A549 (cell line): Measurements from ENCODE around the gene CYP24A1. TPM values are rescaled to one million over a fixed set of nuclear protein-coding genes. Genes with fewer than 3 reads are reported as not detected.

Source experiments
- ATAC-seq, 2 experiments: fragments of 200-7000 bp in 1 of 2; fragments of >200 bp in 1 of 2; cut with Nextera tagmentation in 1 of 2; cut with Tn5 transposase in 1 of 2; 3 replicates each; pipeline versions ENCODE4 v1.8.0 to v1.9.1; 2018 to 2020; ENCODE audit warnings: mild to moderate bottlenecking in 1 of 2, moderate library complexity in 1 of 2
- CTCF ChIA-PET: fragments of 300-600 bp; sonication (Branson Sonifier 250); formaldehyde crosslinking; extraction: SDS; loops from one replicate; lab custom pipeline; 2021; ENCODE audit warnings: antibody characterized with exemption, inconsistent platforms; lab: Yijun Ruan, JAX
- POLR2A ChIA-PET: fragments of 350-600 bp; formaldehyde crosslinking; extraction: SDS; loops from one replicate; lab custom pipeline; 2021; ENCODE audit warnings: antibody characterized with exemption, inconsistent platforms; lab: Yijun Ruan, JAX
- DNase-seq, 2 experiments: peaks; one replicate each; pipeline versions ENCODE4 v3.0.0 to v3.0.0-alpha.2; 2011 to 2016; ENCODE audit warnings: low read depth in 1 of 2, low spot score in 1 of 2
- FAIRE-seq: peaks from 2 replicates; lab custom pipeline; 2011; peaks lifted over from hg19 to GRCh38; lab: Jason Lieb, UNC
- H3K27ac ChIP-seq, 2 experiments: fragments of >200 bp; sonication (Bioruptor Twin); formaldehyde crosslinking; 3 replicates each; pipeline ENCODE4 v1.5.1; 2016 to 2017
- H3K4me1 ChIP-seq: fragments of >200 bp; sonication (Bioruptor Twin); formaldehyde crosslinking; 3 replicates; pipeline ENCODE4 v1.6.1; 2016
- H3K4me2 ChIP-seq: fragments of >200 bp; sonication (Bioruptor Twin); formaldehyde crosslinking; 3 replicates; pipeline ENCODE4 v1.6.1; 2016
- H3K4me3 ChIP-seq: fragments of >200 bp; sonication (Bioruptor Twin); formaldehyde crosslinking; 3 replicates; pipeline ENCODE4 v1.5.1; 2016
- H3K9me3 ChIP-seq: fragments of >200 bp; sonication (Bioruptor Twin); formaldehyde crosslinking; 3 replicates; pipeline ENCODE4 v1.6.1; 2016
- CBX2 ChIP-seq: fragments of 200-600 bp; sonication (generic); IDR thresholded peaks from 2 replicates; pipeline ENCODE4 v1.6.1; 2016; ENCODE audit warnings: low read depth, mild to moderate bottlenecking, borderline replicate concordance
- CBX8 ChIP-seq: fragments of 200-600 bp; sonication (generic); IDR thresholded peaks from 2 replicates; pipeline ENCODE4 v1.6.1; 2016
- CEBPB ChIP-seq, 2 experiments: fragments of >200 bp in 1 of 2; sonication (Bioruptor Twin) in 1 of 2; formaldehyde crosslinking in 1 of 2; IDR thresholded peaks; 2 replicates each; pipeline ENCODE4 v1.6.1; 2012 to 2016
- CHD4 ChIP-seq: fragments of 200-600 bp; sonication (generic); IDR thresholded peaks from 2 replicates; pipeline ENCODE4 v1.6.1; 2016; ENCODE audit warnings: antibody characterized with exemption, mild to moderate bottlenecking, borderline replicate concordance
- EHF ChIP-seq: fragments of 250-450 bp; sonication (Bioruptor Pico); IDR thresholded peaks from 2 replicates; pipeline ENCODE4 v1.5.0; 2020; ENCODE audit warnings: mild to moderate bottlenecking
- EHMT2 ChIP-seq: fragments of 200-600 bp; sonication (generic); IDR thresholded peaks from 2 replicates; pipeline ENCODE4 v1.6.1; 2016; ENCODE audit warnings: antibody characterized with exemption, low read depth, mild to moderate bottlenecking, moderate library complexity
- EP300 ChIP-seq, 2 experiments: fragments of >200 bp; sonication (Bioruptor Twin); formaldehyde crosslinking; IDR thresholded peaks; 2 replicates in 1 of 2; 3 replicates in 1 of 2; pipeline ENCODE4 v1.6.1; 2016 to 2017
- FOSB ChIP-seq: fragments of 250-450 bp; sonication (Bioruptor Pico); IDR thresholded peaks from 2 replicates; pipeline ENCODE4 v1.5.0; 2020; ENCODE audit warnings: mild to moderate bottlenecking, moderate library complexity
- FOSL2 ChIP-seq, 2 experiments: fragments of 450-650 bp in 1 of 2; fragments of >200 bp in 1 of 2; sonication (Bioruptor Twin) in 1 of 2; formaldehyde crosslinking; IDR thresholded peaks; 2 replicates each; pipeline versions ENCODE4 v1.5.0 to v1.6.1; 2016 to 2020; ENCODE audit warnings: mild to moderate bottlenecking in 1 of 2, moderate library complexity in 1 of 2
- HOXA7 ChIP-seq: fragments of 250-450 bp; sonication (Bioruptor Pico); IDR thresholded peaks from 2 replicates; pipeline ENCODE4 v1.5.0; 2020; ENCODE audit warnings: mild to moderate bottlenecking, moderate library complexity
- HOXB13 ChIP-seq: fragments of 250-450 bp; sonication (Bioruptor Pico); IDR thresholded peaks from 2 replicates; pipeline ENCODE4 v1.5.0; 2020; ENCODE audit warnings: low read depth, mild to moderate bottlenecking, moderate library complexity
- KDM1A ChIP-seq: fragments of 200-600 bp; sonication (generic); IDR thresholded peaks from 2 replicates; pipeline ENCODE4 v1.6.1; 2016; ENCODE audit warnings: low read depth, mild to moderate bottlenecking
- KDM5A ChIP-seq: fragments of 200-600 bp; sonication (generic); IDR thresholded peaks from 2 replicates; pipeline ENCODE4 v1.6.1; 2016; ENCODE audit warnings: antibody characterized with exemption, mild to moderate bottlenecking
- MAFK ChIP-seq: fragments of 450-650 bp; IDR thresholded peaks from 2 replicates; pipeline ENCODE4 v1.6.1; 2014; ENCODE audit not compliant: partially characterized antibody
- MAX ChIP-seq: IDR thresholded peaks from 2 replicates; pipeline ENCODE4 v1.6.1; 2012
- MYC ChIP-seq: IDR thresholded peaks from 2 replicates; pipeline ENCODE4 v1.6.1; 2012; ENCODE audit warnings: mild to moderate bottlenecking, inconsistent platforms, low read length, improper control_type of control experiment, borderline replicate concordance
- NFE2L2 ChIP-seq: fragments of 150-350 bp; conservative IDR thresholded peaks from 2 replicates; pipeline ENCODE4 v1.6.1; 2014; ENCODE audit warnings: low read length
- PBX3 ChIP-seq: IDR thresholded peaks from 2 replicates; pipeline ENCODE4 v1.6.1; 2012
- POLR2A ChIP-seq: IDR thresholded peaks from 2 replicates; pipeline ENCODE4 v1.6.1; 2012; ENCODE audit warnings: mild to moderate bottlenecking, low read length
- RAD21 ChIP-seq, 2 experiments: fragments of >200 bp in 1 of 2; sonication (Bioruptor Twin) in 1 of 2; formaldehyde crosslinking in 1 of 2; IDR thresholded peaks in 1 of 2; conservative IDR thresholded peaks in 1 of 2; 2 replicates in 1 of 2; 3 replicates in 1 of 2; pipeline ENCODE4 v1.6.1; 2012 to 2018; ENCODE audit warnings: inconsistent platforms in 1 of 2
- RFX5 ChIP-seq: fragments of 450-650 bp; IDR thresholded peaks from 2 replicates; pipeline ENCODE4 v1.7.1; 2014; ENCODE audit warnings: antibody characterized with exemption, mild to moderate bottlenecking, moderate library complexity
- ZC3H11A ChIP-seq: fragments of 450-650 bp; IDR thresholded peaks from 2 replicates; pipeline ENCODE4 v1.6.1; 2014; ENCODE audit warnings: antibody characterized with exemption, mild to moderate bottlenecking
- ZFP36 ChIP-seq: fragments of 450-650 bp; IDR thresholded peaks from 2 replicates; pipeline ENCODE4 v1.6.1; 2014; ENCODE audit warnings: borderline replicate concordance; ENCODE audit not compliant: partially characterized antibody
- ZNF302 ChIP-seq: fragments of 250-450 bp; sonication (Bioruptor Pico); IDR thresholded peaks from 2 replicates; pipeline ENCODE4 v1.9.0; 2021; ENCODE audit warnings: inconsistent platforms, mild to moderate bottlenecking, moderate library complexity
- WGBS: methylation state at CpG from one replicate; pipeline ENCODE4 v1.1.6; 2017; ENCODE audit errors: missing lambda C conversion rate; 5-methylcytosine and 5-hydroxymethylcytosine counted together
- polyA plus RNA-seq, 4 experiments: library from polyadenylated mRNA; depleted of rRNA in 3 of 4; stranded (reverse); fragments of >200 nt; fragmentation: RNase III in 1 of 4; extraction: RNeasy Plus Mini Kit Qiagen cat#74134 plus additional on column Dnase treatment in 1 of 4; gene quantifications; 2 replicates in 3 of 4; 3 replicates in 1 of 4; pipeline ENCODE4 v1.2.3, GENCODE V29; 2011 to 2017
- TF ChIP-seq, protein P1 (sequence below): fragments of 250-450 bp; sonication (Bioruptor Pico); IDR thresholded peaks from 2 replicates; pipeline ENCODE4 v1.5.0; 2020; ENCODE audit warnings: low read depth, mild to moderate bottlenecking, moderate library complexity
- TF ChIP-seq, protein P2 (sequence below): fragments of >200 bp; sonication (Bioruptor Twin); formaldehyde crosslinking; IDR thresholded peaks from 3 replicates; pipeline ENCODE4 v1.6.1; 2016
- TF ChIP-seq, protein P3 (sequence below): fragments of >200 bp; sonication (Bioruptor Twin); formaldehyde crosslinking; IDR thresholded peaks from 3 replicates; pipeline ENCODE4 v1.5.1; 2016
- TF ChIP-seq, protein P4 (sequence below): fragments of 450-650 bp; IDR thresholded peaks from 2 replicates; pipeline ENCODE4 v1.6.1; 2014; ENCODE audit warnings: antibody characterized with exemption

Gene CYP24A1
- polyA plus RNA-seq, 2 of the 4 experiments (the other 2 are of a cell fraction) = 722 to 1,617 TPM

DNA sequence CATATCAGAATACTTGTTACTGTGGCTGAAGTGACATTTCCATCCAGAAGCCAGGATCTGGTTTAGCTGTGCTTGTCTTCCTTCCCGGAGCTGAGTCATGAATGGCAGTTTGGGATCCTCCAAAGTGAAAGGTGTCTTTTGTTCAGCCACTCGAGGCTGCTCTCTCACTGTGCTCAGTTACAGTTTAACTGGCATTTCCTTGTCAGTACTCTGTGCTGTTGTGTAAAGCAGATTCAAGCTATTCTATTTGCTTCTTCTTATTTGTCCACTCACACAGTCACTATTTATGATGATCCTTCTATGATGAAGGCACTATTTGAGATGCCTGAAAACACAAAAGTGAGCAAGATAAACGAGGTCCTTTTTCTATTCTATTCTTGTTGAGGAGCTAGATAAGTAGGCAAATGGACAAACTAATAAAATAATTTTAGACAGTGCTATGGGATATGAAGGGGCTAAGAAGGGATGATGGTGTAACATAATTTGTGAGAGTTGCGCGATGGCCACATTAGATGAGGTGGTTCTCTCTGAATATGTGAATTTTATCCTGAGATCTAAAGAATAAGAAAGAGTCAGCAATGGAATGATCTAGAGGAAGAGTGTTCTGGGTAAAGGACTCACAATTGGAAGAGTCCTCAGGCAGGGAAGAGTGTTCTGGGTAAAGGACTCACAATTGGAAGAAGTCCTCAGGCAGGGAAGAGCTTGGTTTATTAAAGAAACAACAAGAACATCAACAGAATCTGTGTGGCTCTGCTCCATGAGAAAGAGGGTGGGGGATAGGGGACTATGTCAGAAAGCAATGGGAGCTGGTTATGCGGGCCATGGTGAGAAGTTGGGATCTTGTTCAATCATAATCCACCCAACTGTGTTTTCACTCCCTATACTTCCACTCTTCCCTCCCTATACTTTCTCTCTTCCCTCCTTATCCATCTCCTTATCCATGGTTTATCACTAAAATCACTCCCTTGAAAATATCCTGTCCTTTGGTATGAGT lies 40.1 kb downstream of the CYP24A1 start:
- WGBS = 43% methylated on average over 6 of the region's 6 CpGs
- H3K4me2 ChIP-seq = peak overlapping the region; percentile 55
- no peak for TF ChIP-seq ZFP36
- TF ChIP-seq CBX8 = no peak
- TF ChIP-seq, protein P1, sequence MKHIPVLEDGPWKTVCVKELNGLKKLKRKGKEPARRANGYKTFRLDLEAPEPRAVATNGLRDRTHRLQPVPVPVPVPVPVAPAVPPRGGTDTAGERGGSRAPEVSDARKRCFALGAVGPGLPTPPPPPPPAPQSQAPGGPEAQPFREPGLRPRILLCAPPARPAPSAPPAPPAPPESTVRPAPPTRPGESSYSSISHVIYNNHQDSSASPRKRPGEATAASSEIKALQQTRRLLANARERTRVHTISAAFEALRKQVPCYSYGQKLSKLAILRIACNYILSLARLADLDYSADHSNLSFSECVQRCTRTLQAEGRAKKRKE (CRISPR knock-in tag) = no peak; the same call in 1 of the 2 replicates
- no peak for TF ChIP-seq CBX2
- TF ChIP-seq PBX3 = no peak
- TF ChIP-seq, protein P2, sequence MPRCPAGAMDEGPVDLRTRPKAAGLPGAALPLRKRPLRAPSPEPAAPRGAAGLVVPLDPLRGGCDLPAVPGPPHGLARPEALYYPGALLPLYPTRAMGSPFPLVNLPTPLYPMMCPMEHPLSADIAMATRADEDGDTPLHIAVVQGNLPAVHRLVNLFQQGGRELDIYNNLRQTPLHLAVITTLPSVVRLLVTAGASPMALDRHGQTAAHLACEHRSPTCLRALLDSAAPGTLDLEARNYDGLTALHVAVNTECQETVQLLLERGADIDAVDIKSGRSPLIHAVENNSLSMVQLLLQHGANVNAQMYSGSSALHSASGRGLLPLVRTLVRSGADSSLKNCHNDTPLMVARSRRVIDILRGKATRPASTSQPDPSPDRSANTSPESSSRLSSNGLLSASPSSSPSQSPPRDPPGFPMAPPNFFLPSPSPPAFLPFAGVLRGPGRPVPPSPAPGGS = no peak
- TF ChIP-seq MAX = no peak
- no peak for TF ChIP-seq EP300 (IDR thresholded peaks at IDR 0.05)
- TF ChIP-seq EHF = peak; percentile 61
- peak; percentile 21; the same call in 1 of the 2 replicates for TF ChIP-seq HOXB13
- TF ChIP-seq KDM5A = no peak
- TF ChIP-seq RAD21 (conservative IDR thresholded peaks at IDR 0.05 in 1 of 2, IDR thresholded peaks at IDR 0.05 in 1 of 2) = peak in 1 of 2 experiments; percentile 22; a peak in 1 of 5 replicates
- no peak for TF ChIP-seq FOSL2 (IDR thresholded peaks at IDR 0.05)
- peak; percentile 75 for TF ChIP-seq FOSL2 (CRISPR knock-in tag; IDR thresholded peaks at IDR 0.05)
- TF ChIP-seq RFX5 = 0 out of 2 replicates have a peak, but pooled peaks have one; percentile 14
- no peak for TF ChIP-seq ZC3H11A
- no peak for TF ChIP-seq EHMT2
- peak in 1 of 2 experiments; percentile 45; a peak in 1 of 4 replicates for TF ChIP-seq CEBPB (IDR thresholded peaks at IDR 0.05)
- TF ChIP-seq, protein P3, sequence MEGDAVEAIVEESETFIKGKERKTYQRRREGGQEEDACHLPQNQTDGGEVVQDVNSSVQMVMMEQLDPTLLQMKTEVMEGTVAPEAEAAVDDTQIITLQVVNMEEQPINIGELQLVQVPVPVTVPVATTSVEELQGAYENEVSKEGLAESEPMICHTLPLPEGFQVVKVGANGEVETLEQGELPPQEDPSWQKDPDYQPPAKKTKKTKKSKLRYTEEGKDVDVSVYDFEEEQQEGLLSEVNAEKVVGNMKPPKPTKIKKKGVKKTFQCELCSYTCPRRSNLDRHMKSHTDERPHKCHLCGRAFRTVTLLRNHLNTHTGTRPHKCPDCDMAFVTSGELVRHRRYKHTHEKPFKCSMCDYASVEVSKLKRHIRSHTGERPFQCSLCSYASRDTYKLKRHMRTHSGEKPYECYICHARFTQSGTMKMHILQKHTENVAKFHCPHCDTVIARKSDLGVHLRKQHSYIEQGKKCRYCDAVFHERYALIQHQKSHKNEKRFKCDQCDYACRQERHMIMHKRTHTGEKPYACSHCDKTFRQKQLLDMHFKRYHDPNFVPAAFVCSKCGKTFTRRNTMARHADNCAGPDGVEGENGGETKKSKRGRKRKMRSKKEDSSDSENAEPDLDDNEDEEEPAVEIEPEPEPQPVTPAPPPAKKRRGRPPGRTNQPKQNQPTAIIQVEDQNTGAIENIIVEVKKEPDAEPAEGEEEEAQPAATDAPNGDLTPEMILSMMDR = no peak
- peak; percentile 61; the same call in 1 of the 2 replicates for TF ChIP-seq HOXA7 (CRISPR knock-in tag)
- no peak; the same call in 1 of the 2 replicates for TF ChIP-seq MYC
- peak; percentile 82 for TF ChIP-seq MAFK
- TF ChIP-seq, protein P4, sequence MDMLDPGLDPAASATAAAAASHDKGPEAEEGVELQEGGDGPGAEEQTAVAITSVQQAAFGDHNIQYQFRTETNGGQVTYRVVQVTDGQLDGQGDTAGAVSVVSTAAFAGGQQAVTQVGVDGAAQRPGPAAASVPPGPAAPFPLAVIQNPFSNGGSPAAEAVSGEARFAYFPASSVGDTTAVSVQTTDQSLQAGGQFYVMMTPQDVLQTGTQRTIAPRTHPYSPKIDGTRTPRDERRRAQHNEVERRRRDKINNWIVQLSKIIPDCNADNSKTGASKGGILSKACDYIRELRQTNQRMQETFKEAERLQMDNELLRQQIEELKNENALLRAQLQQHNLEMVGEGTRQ = no peak
- TF ChIP-seq NFE2L2 = no peak
- no peak for TF ChIP-seq POLR2A
- TF ChIP-seq FOSB (CRISPR knock-in tag) = peak; percentile 67; the same call in 1 of the 2 replicates
- no peak for TF ChIP-seq CHD4
- TF ChIP-seq KDM1A = no peak
- TF ChIP-seq ZNF302 (CRISPR knock-in tag) = no peak

More for the DNA sequence above, 40.1 kb downstream of the CYP24A1 start:
- CTCF ChIA-PET = interaction anchor here (0.6 to 3.6 kb wide), 17 partner anchors 15 to 533 kb away, joined by 3 to 25 read pairs (median 4); partner anchors contain the start of gene PFDN4
- peak overlapping the region; percentile 87 to 96 for H3K27ac ChIP-seq
- H3K4me1 ChIP-seq = peaks cover 50% of the 10 kb centered on the region
- no peak overlapping the region for H3K4me3 ChIP-seq
- H3K9me3 ChIP-seq = peaks cover 33% of the 10 kb centered on the region
- peak in 1 of 2 experiments; percentile 92 for DNase-seq
- POLR2A ChIA-PET = interaction anchor here (0.7 to 3.5 kb wide), 11 partner anchors 8 to 40 kb away, joined by 3 to 65 read pairs (median 10); partner anchors contain the start of gene CYP24A1
- FAIRE-seq = peak; percentile 63
- ATAC-seq = peak; percentile 82 to 84
